Regular cardiac myocyte (primary cell): ENCODE results near the gene CCT8. TPM values are rescaled to one million over a fixed set of nuclear protein-coding genes. Genes with fewer than 3 reads are reported as not detected.

Experiments used
- total RNA-seq: library from RNA; depleted of rRNA; stranded (reverse); fragments of >200 nt; gene quantifications from 2 replicates; pipeline ENCODE4 v1.2.3, GENCODE V29; 2014

The CCT8 gene
- 279 and 396 TPM in 2 replicates for total RNA-seq

GRCh38 chr21:29073222-29074006 is at the start of gene CCT8:
CCT8 (minus strand) TSS chr21:29073648; CDS start chr21:29073590, 58 bp downstream.

GRCh38 chr21:29024474-29025327 is 48.7 kb downstream of the CCT8 start, which contains the start of gene USP16:
USP16 (plus strand) TSS chr21:29024668; CDS start chr21:29027914, 3,246 bp downstream.

Other genes with a start within 250 kb of the CCT8 start
- gene LTN1, start 80.8 kb downstream of the CCT8 start, total RNA-seq = 29.1 and 36.6 TPM in 2 replicates
- gene RWDD2B, start 54.3 kb downstream of the CCT8 start, total RNA-seq = 17.8 and 29.1 TPM in 2 replicates
- gene USP16, start 49.0 kb downstream of the CCT8 start, total RNA-seq = 36.1 and 45.6 TPM in 2 replicates
- gene MAP3K7CL, start 57.0 kb upstream of the CCT8 start, total RNA-seq = 41.8 and 65.4 TPM in 2 replicates
- gene BACH1, start 225.3 kb upstream of the CCT8 start, total RNA-seq = 81.1 and 270 TPM in 2 replicates